Measurements from ENCODE around the gene TXNDC2.

GRCh38 chr18:9877655-9878014 is 8.1 kb upstream of the TXNDC2 start:
- TF ChIP-seq, protein P1, sequence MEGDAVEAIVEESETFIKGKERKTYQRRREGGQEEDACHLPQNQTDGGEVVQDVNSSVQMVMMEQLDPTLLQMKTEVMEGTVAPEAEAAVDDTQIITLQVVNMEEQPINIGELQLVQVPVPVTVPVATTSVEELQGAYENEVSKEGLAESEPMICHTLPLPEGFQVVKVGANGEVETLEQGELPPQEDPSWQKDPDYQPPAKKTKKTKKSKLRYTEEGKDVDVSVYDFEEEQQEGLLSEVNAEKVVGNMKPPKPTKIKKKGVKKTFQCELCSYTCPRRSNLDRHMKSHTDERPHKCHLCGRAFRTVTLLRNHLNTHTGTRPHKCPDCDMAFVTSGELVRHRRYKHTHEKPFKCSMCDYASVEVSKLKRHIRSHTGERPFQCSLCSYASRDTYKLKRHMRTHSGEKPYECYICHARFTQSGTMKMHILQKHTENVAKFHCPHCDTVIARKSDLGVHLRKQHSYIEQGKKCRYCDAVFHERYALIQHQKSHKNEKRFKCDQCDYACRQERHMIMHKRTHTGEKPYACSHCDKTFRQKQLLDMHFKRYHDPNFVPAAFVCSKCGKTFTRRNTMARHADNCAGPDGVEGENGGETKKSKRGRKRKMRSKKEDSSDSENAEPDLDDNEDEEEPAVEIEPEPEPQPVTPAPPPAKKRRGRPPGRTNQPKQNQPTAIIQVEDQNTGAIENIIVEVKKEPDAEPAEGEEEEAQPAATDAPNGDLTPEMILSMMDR (conservative IDR thresholded peaks at IDR 0.05 in 1 of 2, IDR thresholded peaks at IDR 0.05 in 1 of 2; ENCODE audit: low read depth in 1 of 2, low read length in 2 of 2): no peak
- no peak for TF ChIP-seq EZH2 (IDR thresholded peaks at IDR 0.05; ENCODE audit: low read length, missing control alignments)
